AG09319 (cell line): ENCODE data around the gene RBL2.

Source experiments
- DNase-seq: peaks from one replicate; pipeline ENCODE4 v3.0.0-alpha.2; 2010; ENCODE audit warnings: low read depth; ENCODE audit errors: extremely low read depth
- TF ChIP-seq, protein P1 (sequence below): IDR thresholded peaks from 2 replicates; pipeline ENCODE4 v1.5.1; 2011; ENCODE audit warnings: low read depth, mild to moderate bottlenecking, inconsistent platforms, low read length, moderate library complexity

RBL2 gene

DNA sequence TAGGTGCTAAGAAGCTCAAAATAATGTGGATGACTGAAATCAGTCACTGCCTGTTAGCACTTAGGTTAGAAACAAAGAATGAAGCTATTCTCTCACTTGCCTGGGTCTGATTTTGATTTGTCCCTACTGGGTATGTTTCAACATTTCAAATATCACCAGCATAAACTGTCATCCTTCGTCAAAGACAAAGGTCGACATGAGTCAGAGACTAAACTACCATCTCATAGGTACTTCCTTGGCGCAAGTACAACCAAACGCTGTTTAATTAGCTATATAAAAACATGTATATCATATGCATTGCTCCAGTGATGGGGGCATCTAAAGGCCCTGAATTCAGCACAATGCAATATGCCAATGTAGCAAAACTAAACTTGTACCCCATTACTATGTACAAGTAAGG lies 64.7 kb downstream of the RBL2 start:
- TF ChIP-seq, protein P1, sequence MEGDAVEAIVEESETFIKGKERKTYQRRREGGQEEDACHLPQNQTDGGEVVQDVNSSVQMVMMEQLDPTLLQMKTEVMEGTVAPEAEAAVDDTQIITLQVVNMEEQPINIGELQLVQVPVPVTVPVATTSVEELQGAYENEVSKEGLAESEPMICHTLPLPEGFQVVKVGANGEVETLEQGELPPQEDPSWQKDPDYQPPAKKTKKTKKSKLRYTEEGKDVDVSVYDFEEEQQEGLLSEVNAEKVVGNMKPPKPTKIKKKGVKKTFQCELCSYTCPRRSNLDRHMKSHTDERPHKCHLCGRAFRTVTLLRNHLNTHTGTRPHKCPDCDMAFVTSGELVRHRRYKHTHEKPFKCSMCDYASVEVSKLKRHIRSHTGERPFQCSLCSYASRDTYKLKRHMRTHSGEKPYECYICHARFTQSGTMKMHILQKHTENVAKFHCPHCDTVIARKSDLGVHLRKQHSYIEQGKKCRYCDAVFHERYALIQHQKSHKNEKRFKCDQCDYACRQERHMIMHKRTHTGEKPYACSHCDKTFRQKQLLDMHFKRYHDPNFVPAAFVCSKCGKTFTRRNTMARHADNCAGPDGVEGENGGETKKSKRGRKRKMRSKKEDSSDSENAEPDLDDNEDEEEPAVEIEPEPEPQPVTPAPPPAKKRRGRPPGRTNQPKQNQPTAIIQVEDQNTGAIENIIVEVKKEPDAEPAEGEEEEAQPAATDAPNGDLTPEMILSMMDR, result no peak

DNA sequence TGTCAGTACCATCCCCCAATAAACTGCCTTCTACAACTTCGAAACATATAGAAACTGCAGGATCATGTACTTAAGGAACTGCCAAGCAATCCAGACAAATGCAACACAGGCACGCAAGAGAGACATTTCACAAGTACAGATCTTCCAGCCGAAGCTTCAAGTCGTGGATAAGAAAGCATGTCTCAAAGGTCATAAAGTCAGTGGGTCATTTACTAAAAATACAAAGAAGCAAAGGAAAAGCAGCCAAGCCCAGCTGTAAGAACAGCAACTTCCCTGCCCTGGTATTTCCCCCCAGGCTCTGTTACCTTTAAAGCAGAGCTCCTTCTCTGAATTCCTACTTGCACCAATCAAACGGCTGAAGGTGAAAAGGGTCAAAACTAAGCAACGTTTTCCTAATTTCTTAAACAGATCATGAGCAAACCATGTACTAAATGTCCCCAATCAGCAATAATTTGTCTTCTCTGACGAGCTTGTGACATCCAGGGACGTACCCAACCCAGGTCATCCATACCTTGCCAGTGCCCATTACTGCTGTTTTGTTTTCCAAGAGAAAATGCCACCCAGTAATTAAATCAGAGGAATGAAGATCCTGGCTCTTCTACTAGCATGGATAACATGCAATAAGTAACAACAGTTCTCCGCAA lies 67.1 kb downstream of the RBL2 start:
- DNase-seq, result no peak
- TF ChIP-seq, protein P1, result no peak

More for the DNA sequence above, 64.7 kb downstream of the RBL2 start:
- no peak for DNase-seq

DNA sequence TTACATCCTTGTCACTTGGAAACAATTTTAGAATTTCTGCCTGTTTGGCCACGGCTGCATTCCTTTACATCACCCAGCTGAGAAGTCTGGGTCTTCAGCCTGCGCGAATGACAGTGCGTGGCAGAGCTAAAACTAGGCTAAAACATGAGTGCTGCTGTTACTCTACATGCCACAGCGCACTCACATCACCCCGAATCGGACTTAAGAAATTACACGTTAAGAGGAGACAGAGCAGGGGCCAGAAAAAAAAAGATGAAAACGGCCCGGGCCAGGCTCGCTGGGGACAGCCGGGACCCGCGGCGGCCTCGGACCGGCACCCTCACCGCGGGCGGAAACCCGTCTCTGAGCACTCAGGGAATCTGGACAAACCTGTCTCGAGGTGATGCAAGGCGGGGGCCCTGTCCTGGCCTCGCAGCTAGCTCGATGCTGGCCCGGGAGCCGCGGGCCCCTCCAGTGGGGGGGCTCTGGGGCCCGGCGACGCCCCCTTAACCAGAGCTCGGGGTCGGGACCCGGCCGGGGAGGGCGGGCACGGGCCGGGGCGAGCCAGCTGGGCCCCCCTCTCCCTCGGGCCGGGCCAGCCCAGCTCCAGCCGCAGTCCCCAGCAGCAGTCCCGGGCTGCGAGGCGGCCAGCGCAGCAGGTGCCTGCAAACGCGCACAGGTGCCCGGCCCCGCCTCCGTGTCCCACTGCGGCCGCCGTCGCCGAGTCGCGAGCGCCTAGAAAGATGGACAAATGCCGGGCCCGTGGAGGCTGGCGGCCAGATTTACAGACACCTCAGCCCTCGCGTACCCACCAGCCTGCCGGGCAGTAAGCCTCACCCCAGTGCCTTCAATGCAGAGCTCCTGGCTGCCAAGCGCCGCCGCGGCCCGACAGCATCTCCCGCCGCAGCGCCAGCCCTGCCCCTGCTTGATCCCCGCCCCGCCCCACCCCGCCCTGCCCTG lies 68.3 kb downstream of the RBL2 start, which contains the start of gene AKTIP:
AKTIP (minus strand) TSS at position 879 of the 939 bp plus-strand sequence. CDS start 2,950 bp downstream, outside the sequence.
- TF ChIP-seq, protein P1, result no peak
- DNase-seq, result no peak

DNA sequence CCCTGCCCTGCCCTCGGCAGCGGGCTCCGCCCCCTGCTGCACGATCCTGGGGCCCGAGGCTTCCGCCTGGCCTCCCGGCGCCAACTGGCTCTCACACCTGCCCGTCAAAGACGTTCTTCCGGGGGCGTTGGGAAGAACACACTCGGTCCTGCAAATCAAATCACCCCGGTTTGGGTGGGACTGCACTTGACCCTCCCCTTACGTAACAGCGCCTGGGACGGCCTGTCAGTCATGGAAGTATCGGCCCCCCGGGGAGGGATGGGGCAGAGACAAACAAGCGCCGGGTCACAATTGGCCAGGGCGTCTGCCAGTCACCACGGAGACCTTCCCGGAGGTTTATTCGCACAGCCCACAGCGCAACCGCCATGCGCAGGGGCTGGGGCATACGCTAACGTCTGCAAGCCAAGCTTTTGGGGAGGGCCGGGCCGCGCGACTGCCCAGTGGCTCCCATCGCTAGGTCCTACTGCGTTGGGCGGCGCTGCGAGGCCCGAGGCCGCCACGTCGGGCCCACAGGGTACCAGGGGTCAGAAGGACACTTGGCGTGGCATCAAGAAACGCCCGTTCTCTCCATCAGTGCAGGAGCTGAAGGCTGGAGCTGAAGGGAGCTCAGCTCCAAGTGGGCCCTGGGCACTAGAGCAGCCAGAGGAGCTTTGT lies 69.1 kb downstream of the RBL2 start:
- TF ChIP-seq, protein P1, result no peak
- peak; percentile 100 for DNase-seq

DNA sequence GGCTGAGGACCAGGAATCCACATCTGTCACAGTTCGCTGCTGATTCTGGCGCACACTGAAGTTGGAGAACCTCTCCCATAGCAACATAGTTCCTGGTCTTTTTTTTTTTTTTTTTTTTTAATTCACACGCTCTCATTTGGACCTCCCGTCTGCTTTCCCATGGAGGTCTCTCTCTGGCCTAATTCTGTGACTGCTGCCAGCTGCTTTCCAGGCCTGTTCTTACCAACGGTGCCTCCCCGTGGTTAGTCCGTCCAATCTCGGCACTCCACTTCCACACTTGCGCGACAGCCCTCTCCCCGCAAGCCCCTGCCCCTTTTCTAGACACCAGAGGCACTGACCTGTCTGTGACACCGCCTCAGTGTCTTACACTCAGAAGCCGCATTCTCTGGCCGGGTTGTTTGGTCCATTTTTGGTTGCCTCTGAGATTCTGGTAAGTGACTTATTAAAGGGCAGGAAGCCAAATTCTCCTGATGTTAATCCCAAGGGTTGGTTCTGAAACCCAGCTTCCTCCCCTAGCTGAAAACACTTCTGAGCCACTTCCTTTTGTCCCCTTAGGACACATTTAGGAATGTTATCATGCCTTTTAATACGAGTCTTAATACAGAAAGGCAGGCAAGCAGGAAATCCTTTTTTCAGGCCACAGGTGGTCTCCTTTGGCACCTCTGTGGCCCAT lies 69.9 kb downstream of the RBL2 start:
- TF ChIP-seq, protein P1, result no peak
- DNase-seq, result no peak

DNA sequence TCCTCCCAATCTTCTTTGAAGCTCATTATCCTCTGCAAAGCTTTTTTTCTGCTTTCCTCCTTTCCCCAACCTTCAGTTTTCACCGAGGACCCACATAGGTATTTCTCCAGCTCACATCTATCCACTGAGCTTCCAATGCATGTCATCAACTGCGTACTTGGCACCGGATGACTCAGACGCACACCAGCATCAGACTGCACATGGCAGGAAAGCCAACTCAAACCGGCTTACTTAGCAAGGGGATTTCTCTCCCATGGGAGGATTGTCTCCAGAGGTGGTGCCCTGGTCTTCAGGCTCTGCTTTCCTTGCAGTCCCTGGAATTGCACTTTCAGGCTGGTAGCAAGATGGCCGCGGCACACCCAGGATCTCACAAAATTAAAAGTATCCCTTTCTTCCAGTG lies 70.4 kb downstream of the RBL2 start:
- TF ChIP-seq, protein P1, result no peak
- DNase-seq, result no peak
